Measurements from ENCODE around the gene RSPH1.
A peak's percentile ranks its signal among the peaks of the same experiment; 100 is the strongest.

Gene RSPH1

GRCh38 chr21:42423197-42423675, 72.8 kb downstream of the RSPH1 start:
- no peak for TF ChIP-seq CTCF (IDR thresholded peaks at IDR 0.05; ENCODE audit: insufficient read depth, low read length, poor library complexity, severe bottlenecking)
- peak overlapping the region; percentile 38 for H3K4me3 ChIP-seq (replicated peaks; ENCODE audit: low read depth, low read length)
- no peaks in the 10 kb centered on the region for H3K27me3 ChIP-seq (replicated peaks; ENCODE audit: control insufficient read depth, insufficient read depth, low read length)
- DNase-seq (ENCODE audit: extremely low read depth, insufficient read length), result no peak
- H3K36me3 ChIP-seq (ENCODE audit: control insufficient read depth, insufficient read depth, low read length), result no peaks in the 10 kb centered on the region
